GM21360 (cell line): ENCODE results near the gene ANO1.

ENCODE experiments used
- ATAC-seq: cut with Tn5 transposase; IDR thresholded peaks from one replicate; pipeline ENCODE4 v1.9.1; 2021; ENCODE audit warnings: mild to moderate bottlenecking, moderate library complexity; ENCODE audit not compliant: unreplicated experiment

Gene ANO1

DNA sequence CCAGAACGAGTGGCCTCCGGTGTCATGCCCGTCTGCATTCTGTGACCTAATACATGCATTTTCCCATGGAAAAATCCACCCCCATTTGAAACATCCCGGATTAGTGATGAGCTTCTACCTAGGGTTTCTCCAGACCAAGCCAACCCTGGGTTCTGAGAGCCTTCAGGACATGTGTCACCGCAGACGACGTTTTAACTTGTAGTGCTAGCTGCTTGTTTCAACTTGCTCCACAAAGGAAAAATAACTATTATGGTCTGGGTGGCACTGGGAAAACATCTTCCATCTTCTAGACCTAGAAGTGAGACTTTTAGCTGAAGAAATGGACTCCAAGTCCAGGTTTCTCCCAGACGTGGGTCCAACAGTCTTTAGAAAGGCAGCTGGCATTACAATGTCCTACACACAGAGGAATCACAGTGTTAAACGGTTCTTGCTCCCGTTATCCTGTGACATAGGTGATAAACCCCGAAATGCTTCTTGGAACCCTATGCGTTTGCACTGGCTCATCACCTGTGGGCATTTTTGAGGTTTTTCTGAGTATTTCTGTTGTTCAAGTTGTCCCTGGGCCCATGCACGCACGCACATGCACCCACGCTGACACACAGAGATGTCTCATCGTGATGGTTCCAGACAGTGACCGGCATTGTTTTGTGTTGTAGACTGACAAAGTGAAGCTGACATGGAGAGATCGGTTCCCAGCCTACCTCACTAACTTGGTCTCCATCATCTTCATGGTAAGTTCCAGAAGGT, 78.3 kb downstream of the ANO1 start:
- ATAC-seq, result no peak

GRCh38 chr11:70158201-70158600, 80.1 kb downstream of the ANO1 start:
- ATAC-seq, result no peak

DNA sequence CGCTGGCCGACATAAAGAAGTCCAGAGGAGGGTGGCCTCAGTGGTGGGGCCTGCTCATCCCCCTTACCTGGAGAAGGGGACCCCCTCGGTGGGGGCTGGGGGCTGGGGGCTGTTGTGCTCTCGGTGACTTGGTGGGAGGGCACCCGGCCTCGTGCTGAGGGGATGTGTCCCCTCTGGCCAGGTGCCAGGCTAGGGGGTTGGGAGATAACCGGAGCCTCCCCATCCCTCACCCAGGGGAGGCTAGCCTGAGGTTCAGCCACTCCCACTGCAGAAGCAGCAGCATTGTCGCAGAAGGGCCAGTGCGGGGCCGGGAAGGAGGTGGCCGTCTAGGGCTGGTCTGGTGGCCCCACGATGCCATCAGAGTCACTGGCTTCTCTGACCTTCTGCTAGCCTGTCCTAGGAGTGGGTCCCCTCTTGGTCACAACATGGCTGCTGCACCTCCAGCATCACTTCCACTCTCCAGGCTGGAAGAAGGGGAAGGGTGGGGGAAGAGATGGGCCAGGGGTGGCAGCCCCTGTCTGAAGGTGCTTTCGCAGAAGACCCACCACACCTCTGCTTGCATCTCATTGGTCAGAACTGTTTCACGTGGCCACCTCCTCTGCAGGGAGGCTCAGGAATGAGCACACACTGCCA, 80.8 kb downstream of the ANO1 start:
- ATAC-seq, result no peak

- ATAC-seq, result no peak
Measured at GRCh38 chr11:70159627-70160570, 81.8 kb downstream of the ANO1 start.

DNA sequence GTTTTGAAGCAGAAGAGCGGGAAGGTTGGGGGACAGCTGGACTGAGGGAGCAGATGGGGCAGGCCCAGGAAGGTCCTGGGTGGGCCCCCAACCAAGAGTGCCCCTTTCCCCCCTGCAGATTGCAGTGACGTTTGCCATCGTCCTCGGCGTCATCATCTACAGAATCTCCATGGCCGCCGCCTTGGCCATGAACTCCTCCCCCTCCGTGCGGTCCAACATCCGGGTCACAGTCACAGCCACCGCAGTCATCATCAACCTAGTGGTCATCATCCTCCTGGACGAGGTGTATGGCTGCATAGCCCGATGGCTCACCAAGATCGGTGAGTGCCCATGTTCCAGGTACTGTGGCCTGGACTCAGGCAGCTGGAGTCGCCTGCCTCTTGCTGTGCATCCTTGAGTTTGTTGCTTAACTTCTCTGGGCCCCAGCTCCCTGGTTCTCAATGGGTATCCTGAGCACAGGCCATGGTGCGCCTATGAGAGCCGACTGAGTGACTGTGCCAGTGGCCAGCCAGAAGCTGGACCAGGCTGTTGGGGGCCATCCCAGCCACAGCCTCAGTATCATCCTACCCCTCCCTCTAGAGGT, 83.0 kb downstream of the ANO1 start:
- ATAC-seq, result no peak

DNA sequence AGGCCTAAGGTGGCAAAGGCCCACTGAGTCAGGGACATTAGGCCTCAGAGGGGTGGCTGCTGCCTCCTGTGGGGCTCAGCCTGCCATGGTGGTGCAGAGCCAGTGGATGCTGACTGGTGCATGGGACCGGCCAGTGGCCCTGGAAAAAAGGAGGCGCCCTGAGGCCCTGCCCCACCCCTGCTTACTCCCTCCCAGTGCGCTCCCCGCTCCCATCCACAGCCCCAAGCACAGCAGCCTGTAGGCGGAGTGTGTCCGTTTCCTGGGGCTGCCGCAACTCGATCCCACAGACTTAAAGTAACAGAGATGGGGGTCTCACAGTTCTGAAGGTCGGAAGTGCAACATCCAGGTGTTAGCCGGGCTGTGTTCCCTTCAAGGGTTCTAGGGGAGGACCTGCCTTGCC, 86.6 kb downstream of the ANO1 start:
- no peak for ATAC-seq

GRCh38 chr11:70167120-70167519, 89.0 kb downstream of the ANO1 start:
- ATAC-seq, result no peak

DNA sequence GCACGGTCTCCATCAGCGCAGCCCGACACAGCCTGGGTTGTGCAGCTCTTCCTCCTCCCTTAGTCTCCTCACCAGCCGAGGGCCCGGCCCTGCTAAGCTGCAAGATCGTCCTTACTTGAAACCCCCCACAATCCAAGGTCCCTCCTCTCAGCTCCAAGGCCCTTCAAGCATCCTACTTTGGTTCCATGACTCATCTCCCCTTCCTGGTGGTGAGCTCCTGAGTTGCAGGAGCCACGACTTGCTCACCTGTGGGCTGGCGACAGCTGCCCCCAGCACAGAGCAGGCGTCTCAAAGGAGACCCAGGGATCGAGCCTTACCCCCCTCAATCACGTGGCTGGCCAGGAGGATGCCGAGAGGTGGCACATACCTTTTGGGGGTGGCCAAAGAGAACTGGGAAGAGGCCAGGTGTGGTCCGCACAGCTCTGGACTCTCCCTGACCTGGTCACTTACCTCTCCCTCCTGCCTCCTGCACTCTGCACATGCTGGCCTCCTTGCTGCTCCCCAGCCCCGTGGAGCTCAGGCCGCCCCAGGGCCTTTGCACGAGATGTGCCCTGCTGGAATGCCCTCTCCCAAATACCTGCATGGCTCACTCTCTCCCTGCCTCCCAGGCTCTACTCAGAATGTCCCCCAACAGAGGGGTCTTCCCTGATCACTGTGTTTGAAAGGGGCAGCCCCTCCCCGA, 89.7 kb downstream of the ANO1 start:
- no peak for ATAC-seq

DNA sequence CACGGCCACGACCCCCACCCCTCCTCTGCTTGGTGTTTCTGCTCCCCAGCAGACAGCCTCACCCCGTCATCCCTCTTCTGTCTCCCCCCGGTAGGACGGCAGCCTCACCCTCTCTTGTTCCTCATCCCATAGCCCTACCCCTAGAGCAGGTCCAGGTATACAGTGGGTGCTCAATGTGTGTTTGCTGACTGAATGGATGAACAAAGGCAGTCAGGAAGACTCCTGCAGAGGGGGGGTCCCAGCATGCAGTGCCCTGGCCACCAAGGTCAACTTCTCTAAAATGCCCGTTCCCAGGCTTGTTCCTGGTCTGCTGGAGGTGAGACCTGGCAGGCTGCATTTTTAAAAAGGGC, 90.3 kb downstream of the ANO1 start:
- no peak for ATAC-seq

GRCh38 chr11:70169127-70169526, 91.0 kb downstream of the ANO1 start:
- no peak for ATAC-seq

DNA sequence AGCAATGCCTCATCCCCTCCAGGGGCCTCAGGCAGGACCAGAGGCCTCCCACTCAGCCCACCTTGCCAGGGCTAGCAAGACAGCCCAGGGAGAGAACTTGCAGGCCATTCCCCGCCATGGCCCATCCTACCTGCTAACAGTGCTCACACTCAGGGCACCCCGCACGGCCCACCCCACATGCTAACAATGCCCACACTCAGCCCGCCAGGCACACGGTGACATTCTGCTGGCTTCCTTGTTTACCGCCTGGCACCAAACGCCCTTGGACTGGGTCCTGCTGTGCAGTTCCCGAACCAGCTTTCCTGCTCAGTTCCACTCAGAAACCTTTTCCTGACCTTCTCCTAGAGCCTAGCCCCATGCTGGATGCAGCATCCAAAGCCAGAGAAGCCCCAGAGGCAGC, 91.5 kb downstream of the ANO1 start:
- ATAC-seq, result no peak

DNA sequence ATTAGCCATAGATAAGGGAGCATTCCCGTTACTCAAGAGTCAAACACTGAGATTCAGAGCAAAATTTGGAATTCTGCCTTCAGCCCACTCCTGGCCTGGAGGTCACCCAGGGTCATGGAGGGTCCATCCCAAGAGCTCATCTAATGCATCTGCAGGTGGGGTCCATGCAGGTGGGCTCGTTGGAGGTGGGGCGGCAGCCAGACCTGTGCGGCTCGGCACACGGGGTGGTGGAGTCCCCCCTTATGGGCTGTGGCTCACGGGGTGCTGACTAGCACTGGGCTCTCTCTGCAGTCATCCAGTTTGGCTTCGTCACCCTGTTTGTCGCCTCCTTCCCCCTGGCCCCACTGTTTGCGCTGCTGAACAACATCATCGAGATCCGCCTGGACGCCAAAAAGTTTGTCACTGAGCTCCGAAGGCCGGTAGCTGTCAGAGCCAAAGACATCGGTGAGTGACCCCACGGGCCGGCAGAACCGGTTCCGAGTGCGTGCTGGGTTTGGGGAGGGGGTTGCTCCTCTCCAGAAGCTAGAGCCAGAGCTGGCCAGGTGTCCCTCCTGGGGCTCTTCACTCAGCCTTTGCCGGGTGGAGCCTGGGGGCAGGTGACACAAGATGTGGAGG, 92.6 kb downstream of the ANO1 start:
- no peak for ATAC-seq

- no peak for ATAC-seq
Measured at GRCh38 chr11:70173018-70173417, 94.9 kb downstream of the ANO1 start.

- ATAC-seq, result no peak
Measured at GRCh38 chr11:70174547-70175235, 96.6 kb downstream of the ANO1 start.

DNA sequence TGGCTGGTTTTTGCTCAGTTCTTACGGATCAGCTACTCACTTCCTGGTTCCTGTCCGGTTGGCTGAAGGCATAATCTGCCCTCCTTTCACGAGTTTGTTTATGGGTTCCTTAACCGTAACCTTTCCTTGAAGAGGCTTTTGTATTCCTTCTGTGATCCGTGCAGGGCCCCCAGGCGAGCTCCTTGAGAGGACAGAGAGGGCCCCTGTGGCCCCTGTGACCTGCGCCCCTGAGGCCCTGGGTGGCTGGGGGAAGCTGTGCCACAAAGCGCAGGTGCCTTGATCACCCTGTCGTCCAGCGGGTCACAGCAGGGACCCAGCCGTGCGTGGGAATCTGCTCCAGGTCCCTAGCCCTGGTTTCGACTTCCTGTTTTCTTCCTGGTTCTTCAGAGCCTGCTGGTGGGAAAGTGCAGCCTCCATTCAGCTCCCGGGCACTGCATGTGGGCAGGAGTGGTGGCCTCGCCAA, 97.2 kb downstream of the ANO1 start:
- ATAC-seq, result no peak

- ATAC-seq, result no peak
Measured at GRCh38 chr11:70176940-70177689, 99.0 kb downstream of the ANO1 start.

DNA sequence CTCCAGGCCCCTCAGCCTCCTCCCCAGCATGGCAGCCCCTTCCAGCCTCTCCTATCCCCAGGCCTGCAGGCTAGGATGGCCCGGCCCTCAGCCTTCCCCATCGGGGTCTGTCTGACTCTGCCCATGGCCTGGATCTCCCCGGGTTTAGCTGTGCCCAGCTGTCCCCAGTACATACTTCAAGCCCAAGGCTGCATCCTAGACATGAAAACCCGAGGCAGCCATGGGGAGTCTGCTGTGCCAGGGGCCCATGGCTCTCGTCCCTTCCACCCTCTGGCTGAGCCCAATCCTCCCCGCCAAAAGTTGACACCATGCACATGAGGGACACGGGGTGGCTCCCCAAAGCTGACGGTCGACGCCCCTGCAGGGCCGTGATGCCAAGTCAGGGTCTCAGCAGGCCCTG, 102.8 kb downstream of the ANO1 start:
- no peak for ATAC-seq

GRCh38 chr11:70182266-70182665, 104.1 kb downstream of the ANO1 start:
- no peak for ATAC-seq

DNA sequence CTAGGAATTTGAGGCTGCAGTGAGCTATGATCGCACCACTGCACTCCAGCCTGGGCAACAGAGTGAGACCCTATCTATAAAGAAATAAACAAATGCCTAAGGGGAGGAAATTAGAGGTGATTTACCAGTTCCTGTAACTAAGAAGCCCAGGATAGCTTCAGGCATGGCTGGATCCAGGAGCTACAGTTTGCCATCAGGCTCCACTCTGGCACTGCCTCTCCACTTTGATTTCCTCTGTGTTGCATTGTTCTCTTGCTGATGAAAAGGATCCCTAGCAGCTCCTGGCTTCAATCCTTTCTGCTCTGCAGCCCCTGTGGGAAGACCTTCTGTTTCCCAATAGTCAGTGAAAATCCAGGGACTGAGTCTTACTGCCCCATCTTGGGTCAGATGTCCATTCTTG, 104.9 kb downstream of the ANO1 start:
- no peak for ATAC-seq
